Tibial artery (tissue), 4 donors: ENCODE results near the gene SLC35F1.
"Not testable (repeated sequence)": the region's sequence is repeated elsewhere in the genome, so short reads cannot be mapped to it uniquely, and the experiment has no call there.

Experiments
- DNase-seq, 2 donors: peaks; one replicate each; pipeline ENCODE4 v3.0.0-alpha.2; 2019
- H3K27ac ChIP-seq, 2 donors: fragments of 200-600 bp; sonication (generic) in 1 of 2; 1 replicate in 1 of 2; 2 replicates in 1 of 2; pipeline ENCODE4 v1.5.1; 2018 to 2019; ENCODE audit warnings: mild to moderate bottlenecking in 1 of 2
- H3K27me3 ChIP-seq, 2 donors: fragments of 200-600 bp; sonication (generic) in 1 of 2; one replicate each; pipeline versions ENCODE4 v1.5.1 to v1.6.0; 2016 to 2019
- H3K36me3 ChIP-seq, 3 donors: fragments of 200-600 bp; sonication (generic) in 2 of 3; one replicate each; pipeline ENCODE4 v1.5.1; 2016 to 2019; ENCODE audit warnings: mild to moderate bottlenecking in 2 of 3
- H3K4me1 ChIP-seq, 4 donors: fragments of 200-600 bp; sonication (generic) in 2 of 4; 1 replicate in 3 of 4; 2 replicates in 1 of 4; pipeline ENCODE4 v1.5.1; 2016 to 2019
- H3K4me3 ChIP-seq, 2 donors: fragments of 200-600 bp; sonication (generic) in 1 of 2; 1 replicate in 1 of 2; 2 replicates in 1 of 2; pipeline ENCODE4 v1.5.1; 2018 to 2019; ENCODE audit warnings: mild to moderate bottlenecking in 2 of 2
- H3K9me3 ChIP-seq, 3 donors: fragments of 200-600 bp; sonication (generic) in 1 of 3; one replicate each; pipeline ENCODE4 v1.5.1; 2016 to 2019
- intact Hi-C: fragments of 100-400 bp; cut with DNase I; formaldehyde crosslinking; loops from one replicate; pipeline ENCODE4 v1.15.0; 2023; ENCODE audit warnings: low total_unique reads
- TF ChIP-seq, protein P1 (sequence below), 2 experiments: fragments of 200-600 bp in 1 of 2; fragments of 450-650 bp in 1 of 2; IDR thresholded peaks; one replicate each; pipeline ENCODE4 v1.5.1; 2017 to 2019; ENCODE audit warnings: antibody characterized with exemption in 2 of 2, mild to moderate bottlenecking in 1 of 2, moderate library complexity in 1 of 2

SLC35F1 gene

DNA sequence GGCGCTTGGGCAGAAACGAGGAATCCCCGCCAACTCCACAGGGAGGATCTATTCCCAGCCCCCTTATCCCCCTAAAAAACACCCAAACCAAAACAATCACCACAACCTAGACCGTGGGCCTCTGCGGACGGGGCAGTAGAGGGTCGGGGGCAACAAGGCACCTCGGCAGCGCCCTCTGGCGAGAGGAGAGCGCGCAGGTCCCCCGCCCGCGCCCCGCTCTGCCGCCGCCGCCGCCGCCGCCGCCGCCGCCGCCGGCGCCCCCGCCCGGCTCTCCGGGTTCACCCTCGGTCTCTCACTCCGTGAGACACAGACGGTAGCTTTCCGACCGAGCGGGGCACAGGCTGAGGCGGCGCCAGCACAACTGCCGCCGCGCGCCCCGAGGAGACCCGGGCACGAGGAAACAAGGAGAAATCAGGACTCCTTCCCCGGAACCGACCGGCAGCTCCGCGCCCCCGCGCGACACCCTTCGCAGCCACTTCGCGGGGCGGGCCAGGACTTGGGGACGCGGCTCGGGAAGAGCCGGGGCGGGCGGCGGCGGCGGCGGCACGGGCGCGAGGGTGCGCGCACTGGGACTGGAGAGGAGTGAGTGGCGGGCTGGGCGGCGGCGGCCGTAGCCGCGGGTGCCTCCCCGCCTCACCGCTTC is at the start of gene SLC35F1:
Gene SLC35F1, plus strand, starts transcription at position 307 of the 643 bp plus-strand sequence.
- H3K4me3 ChIP-seq, result peak within 1 kb of the TSS; percentile 46 to 58
- intact Hi-C loops, result no loop called here
- H3K27me3 ChIP-seq, result peaks cover 0 to 53% of the 10 kb centered on the region in 2 donors
- no peak for DNase-seq
- H3K9me3 ChIP-seq, result no peaks in the 10 kb centered on the region
- H3K27ac ChIP-seq, result no peak within 1 kb of the TSS
- H3K4me1 ChIP-seq, result peaks cover 0 to 22% (median 16%) of the 10 kb centered on the region in 4 donors
- TF ChIP-seq, protein P1, sequence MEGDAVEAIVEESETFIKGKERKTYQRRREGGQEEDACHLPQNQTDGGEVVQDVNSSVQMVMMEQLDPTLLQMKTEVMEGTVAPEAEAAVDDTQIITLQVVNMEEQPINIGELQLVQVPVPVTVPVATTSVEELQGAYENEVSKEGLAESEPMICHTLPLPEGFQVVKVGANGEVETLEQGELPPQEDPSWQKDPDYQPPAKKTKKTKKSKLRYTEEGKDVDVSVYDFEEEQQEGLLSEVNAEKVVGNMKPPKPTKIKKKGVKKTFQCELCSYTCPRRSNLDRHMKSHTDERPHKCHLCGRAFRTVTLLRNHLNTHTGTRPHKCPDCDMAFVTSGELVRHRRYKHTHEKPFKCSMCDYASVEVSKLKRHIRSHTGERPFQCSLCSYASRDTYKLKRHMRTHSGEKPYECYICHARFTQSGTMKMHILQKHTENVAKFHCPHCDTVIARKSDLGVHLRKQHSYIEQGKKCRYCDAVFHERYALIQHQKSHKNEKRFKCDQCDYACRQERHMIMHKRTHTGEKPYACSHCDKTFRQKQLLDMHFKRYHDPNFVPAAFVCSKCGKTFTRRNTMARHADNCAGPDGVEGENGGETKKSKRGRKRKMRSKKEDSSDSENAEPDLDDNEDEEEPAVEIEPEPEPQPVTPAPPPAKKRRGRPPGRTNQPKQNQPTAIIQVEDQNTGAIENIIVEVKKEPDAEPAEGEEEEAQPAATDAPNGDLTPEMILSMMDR (IDR thresholded peaks at IDR 0.05), result no peak
- no peaks in the 10 kb centered on the region for H3K36me3 ChIP-seq

DNA sequence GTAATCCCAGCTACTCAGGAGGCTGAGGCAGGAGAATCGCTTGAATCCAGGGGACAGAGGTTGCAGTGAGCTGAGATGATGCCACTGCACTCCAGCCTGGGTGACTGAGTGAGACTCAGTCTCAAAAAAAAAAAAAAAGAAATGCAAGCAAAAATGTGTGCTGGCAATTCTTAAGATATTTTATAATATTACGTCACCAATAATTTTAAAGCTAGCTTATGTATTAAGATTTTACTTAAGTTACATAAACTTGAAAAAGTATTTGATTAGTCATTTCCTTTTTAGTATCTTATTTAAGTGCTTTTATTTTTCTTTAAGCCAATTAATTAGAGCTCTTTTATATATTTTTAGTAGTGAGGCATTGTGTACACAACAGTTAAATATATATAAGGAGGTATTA is 48.5 kb upstream of the SLC35F1 start:
- H3K4me1 ChIP-seq, intact Hi-C loops, H3K27ac ChIP-seq, H3K27me3 ChIP-seq, H3K36me3 ChIP-seq, H3K9me3 ChIP-seq, DNase-seq, H3K4me3 ChIP-seq: not testable (repeated sequence)

DNA sequence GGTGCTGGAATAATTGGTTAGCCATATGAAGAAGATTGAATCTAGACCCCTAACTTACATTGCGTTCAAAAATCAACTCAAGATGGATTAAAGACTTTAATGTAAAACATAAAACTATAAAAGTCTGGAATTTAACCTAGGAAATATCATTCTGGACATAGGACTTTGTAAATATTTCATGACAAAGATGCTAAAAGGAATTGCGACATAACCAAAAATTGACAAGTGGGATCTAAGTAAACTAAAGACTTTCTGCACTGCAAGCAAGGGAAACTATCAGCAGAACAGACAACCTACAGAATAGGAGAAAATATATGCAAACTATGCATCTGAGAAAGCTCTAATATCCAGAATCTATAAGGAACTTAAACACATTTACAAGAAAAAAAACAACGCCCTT is 45.5 kb upstream of the SLC35F1 start:
- TF ChIP-seq, protein P1 (IDR thresholded peaks at IDR 0.05), result no peak
- Histone ChIP-seq H3K4me1 (no peaks in the 10 kb centered on the region), H3K4me3 (no peak overlapping the region), H3K27me3 (no peaks in the 10 kb centered on the region), H3K36me3 (no peaks in the 10 kb centered on the region), H3K9me3 (peaks cover 0 to 4% (median 0%) of the 10 kb centered on the region in 3 donors), H3K27ac (no peak overlapping the region)
- intact Hi-C loops, result no loop called here
- DNase-seq, result no peak

DNA sequence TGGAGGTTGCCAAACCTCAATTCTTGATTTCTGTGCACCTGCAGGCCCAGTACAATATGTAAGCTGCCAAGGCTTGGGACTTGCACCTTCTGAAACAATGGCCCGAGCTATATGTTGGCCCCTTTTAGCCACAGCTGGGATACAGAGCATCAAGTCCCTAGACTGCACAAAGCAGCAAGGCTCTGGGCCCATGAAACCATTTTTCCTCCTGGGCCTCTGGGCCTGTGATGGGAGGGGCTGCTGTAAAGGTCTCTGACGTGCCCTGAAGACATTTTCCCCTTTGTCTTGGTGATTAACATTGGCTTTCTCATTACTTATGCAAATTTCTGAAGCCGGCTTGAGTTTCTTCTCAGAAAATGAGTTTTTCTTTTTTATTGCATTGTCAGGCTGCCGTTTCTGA is 40.5 kb upstream of the SLC35F1 start:
- no peaks in the 10 kb centered on the region for H3K4me1 ChIP-seq
- H3K4me3 ChIP-seq, result no peak overlapping the region
- DNase-seq, result no peak
- H3K36me3 ChIP-seq, result no peaks in the 10 kb centered on the region
- H3K27ac ChIP-seq, result no peak overlapping the region
- TF ChIP-seq, protein P1 (IDR thresholded peaks at IDR 0.05), result no peak
- intact Hi-C loops, result no loop called here
- H3K9me3 ChIP-seq, result peaks cover 0 to 4% (median 0%) of the 10 kb centered on the region in 3 donors
- H3K27me3 ChIP-seq, result no peaks in the 10 kb centered on the region

DNA sequence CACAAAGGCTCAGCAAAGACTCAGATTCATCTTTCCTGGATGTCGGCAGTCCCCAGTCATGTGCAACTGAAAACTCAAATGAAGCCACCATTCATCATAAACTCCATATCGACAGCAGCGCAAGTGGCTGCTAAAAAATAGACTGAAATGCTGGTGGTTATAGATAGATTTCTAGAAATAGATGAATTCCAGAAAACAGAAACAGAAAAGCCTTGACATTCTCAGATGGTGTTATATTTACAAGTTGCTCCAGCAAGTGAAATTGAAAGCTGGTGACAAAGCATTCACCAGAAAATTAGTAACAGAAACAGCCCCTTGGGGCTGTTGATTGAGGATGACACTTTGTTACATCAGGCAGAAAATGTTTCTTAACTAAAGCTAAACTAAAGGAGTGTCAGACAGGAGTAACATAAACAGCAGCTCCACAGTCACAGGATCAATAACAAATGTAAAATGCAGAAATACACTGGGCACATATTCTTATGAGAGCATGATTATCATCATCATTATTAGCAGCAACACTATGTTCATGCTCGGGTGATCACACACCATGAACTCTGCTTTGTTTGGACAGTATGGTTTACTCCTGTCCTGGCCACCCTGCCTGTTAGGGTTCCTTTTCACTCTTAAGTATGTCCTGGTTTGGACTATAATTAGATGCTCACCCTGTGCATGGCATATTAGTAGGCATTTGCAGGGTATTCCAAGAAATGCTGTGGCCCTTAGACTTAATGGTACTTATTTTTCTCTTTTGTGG is 36.4 kb upstream of the SLC35F1 start:
- Histone ChIP-seq H3K27ac (no peak overlapping the region), H3K4me3 (no peak overlapping the region), H3K4me1 (no peaks in the 10 kb centered on the region), H3K36me3 (no peaks in the 10 kb centered on the region), H3K9me3 (peaks cover 0 to 4% (median 0%) of the 10 kb centered on the region in 3 donors), H3K27me3 (no peaks in the 10 kb centered on the region)
- TF ChIP-seq, protein P1 (IDR thresholded peaks at IDR 0.05), result no peak
- intact Hi-C loops, result no loop called here
- no peak for DNase-seq

DNA sequence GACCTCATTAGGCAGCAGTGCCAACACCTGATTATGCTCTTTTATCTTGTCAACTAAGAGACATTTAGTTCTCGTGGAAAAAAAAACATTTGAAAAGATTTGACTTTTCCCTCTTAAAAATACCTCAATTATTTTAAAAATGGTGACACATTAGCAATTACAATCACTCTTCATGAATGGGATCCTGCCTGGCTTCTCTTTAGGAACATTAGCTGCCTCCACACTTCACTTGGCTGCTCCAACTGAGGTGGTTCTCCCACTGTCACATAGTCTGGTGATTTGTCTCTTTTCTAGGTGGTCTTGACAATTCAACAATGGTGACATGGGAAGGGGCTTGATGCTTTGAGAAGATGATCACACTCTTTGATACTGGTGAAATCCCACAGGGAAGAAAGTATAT is 26.2 kb upstream of the SLC35F1 start:
- Histone ChIP-seq H3K27me3 (no peaks in the 10 kb centered on the region), H3K27ac (no peak overlapping the region), H3K9me3 (no peaks in the 10 kb centered on the region), H3K36me3 (no peaks in the 10 kb centered on the region), H3K4me1 (no peaks in the 10 kb centered on the region), H3K4me3 (no peak overlapping the region)
- no peak for DNase-seq
- intact Hi-C loops, result no loop called here
- TF ChIP-seq, protein P1 (IDR thresholded peaks at IDR 0.05), result no peak
